RKO (cell line): ENCODE measurements around the gene COLEC11.
A peak's percentile ranks its signal among the peaks of the same experiment; 100 is the strongest.

Experiments used
- DNase-seq: peaks from one replicate; pipeline ENCODE4 v3.0.0-alpha.2; 2016; ENCODE audit warnings: low spot score

The COLEC11 gene

DNA sequence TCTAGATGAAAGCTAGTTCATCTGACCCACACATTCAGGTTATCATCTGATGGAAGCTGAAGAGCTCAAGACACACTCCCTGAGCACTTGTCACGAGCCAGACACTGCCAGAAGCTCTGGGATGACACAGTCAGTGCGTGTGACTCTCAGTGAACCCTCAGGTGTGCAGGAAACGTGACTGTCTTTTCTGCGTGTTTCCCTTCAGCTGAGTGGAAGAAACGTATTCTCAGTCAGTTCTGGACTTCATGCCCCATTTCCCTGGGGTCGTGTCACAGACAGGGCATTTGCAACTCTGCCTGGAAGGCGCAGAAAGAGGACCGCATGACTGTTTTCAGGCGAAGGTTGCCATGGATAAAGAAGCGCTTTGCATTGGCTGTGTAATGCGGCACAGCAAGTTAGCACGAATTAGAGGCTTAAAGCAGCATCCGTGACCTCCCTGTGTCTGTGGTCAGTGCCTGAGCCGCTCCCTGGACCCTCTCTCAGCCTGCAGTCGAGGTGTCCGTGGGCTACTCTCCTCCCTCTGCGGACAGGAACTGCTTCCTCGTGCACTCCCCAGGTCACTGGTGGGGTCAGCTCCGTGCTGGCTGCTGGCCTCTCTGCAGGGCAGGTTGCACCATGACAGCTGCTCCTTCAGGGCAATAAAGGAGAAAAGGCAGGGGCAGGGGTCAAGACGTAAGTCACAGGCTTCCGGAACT, 59.8 kb downstream of the COLEC11 start:
- no peak for DNase-seq

DNA sequence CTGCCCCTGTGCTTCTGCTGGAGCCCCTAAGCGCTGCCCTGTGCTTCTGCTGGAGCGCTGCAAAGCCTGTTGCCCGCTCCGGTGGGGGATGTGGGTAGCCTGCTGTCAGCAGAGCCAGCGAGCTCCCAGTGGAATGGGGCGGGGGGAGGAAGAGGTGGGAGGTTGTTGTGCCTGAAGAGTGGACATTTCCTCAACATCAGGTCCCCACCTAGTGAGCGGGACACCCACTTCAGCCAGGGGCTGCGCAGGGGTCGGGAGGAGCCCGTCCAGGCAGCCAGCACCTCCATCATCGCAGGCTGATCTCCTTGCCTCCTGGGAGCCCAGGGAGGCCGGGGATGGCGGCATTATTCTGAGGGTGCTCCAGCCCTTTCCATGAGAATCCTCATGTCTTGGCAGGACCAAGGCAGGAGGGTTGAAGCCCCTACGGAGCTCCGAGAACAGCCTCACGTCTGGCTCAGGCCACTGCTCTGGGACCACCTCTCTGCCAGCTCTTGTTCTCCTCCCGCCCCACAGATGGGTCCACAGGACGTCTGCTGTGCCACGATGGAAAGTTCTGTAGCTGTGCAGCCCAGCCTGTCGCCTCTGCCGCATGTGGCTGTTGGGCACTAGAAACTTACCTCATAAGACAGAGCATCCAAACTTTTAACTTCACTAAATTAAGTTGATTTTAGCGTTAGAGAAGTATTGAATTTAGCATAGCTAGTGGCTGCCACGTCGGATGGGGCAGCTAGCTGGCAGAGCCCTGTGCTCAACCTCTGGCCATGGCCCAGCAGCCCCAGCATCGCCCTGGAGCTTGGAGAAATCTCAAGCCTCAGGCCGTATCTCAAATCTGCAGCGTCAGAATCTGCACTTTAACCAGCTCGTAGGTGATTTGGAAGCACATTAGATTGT, 61.2 kb downstream of the COLEC11 start:
- DNase-seq: no peak

DNA sequence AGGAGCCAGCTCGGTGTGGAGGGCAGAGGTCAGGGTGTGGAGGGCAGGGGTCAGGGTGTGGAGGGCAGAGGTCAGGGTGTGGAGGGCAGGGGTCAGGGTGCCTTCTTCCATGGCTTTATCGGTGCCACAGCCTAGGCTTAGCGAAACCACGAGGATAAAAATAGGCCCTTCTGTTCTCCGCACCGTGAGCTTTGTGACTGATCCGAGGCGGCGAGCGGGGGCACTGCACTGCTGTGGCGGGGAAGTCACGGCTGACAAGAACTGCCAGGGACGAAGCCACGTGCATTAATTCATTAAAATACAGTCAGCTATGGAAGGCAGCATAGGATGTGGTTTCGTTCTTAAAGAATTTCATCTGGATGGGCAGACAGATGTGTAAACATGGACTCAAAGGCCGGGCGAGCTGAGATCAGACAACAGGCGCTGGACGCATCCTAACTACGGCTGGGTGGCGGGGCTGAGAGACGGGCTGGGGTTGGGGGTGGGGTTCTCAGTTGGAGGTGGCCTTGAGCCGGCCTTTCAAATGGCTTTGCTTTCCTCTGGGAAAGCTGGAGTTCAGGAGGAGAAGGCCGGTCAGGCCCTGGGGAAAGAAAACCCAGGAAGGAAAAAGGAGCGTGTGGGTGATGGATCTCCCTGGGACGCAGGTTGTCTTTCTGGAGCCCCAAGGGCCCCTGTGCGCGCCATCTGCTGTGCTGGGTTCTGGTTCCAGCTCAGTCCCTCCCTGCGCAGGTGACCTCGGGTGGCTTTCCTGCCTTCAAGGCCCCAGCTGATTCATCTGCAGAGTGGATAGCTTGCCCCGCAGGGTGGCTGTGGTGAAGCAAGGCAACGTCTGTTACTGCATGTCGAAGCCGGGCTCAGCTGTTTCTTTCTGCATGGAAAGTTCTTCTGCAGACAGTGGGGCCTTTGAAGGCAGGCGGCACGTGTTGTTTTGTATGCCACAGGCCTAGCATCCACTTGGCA, 62.1 kb downstream of the COLEC11 start:
- no peak for DNase-seq

DNA sequence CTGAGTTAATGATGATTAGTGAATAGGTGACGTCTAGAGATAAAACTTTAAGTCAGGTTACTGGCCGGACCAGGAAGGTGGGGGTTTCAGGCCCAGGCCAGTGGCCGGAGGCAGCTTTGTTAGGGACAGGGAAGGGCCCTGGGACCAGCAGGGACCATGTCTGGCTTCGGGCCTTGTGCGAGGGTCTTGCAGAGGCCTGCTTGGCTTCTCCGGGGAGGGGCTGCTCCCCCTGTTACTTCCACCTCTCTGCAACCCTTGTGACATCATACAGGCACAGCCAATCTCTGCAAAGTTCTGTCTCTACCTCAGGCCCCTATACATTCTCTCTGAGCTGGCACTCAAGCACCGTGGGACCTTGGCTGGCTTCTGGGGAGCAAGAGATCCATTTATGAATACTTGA, 63.0 kb downstream of the COLEC11 start, which contains the start of gene ALLC:
Gene ALLC, plus strand, starts transcription at position 320 of the 400 bp plus-strand sequence. CDS start 12,958 bp downstream, outside the sequence.
- DNase-seq: no peak

DNA sequence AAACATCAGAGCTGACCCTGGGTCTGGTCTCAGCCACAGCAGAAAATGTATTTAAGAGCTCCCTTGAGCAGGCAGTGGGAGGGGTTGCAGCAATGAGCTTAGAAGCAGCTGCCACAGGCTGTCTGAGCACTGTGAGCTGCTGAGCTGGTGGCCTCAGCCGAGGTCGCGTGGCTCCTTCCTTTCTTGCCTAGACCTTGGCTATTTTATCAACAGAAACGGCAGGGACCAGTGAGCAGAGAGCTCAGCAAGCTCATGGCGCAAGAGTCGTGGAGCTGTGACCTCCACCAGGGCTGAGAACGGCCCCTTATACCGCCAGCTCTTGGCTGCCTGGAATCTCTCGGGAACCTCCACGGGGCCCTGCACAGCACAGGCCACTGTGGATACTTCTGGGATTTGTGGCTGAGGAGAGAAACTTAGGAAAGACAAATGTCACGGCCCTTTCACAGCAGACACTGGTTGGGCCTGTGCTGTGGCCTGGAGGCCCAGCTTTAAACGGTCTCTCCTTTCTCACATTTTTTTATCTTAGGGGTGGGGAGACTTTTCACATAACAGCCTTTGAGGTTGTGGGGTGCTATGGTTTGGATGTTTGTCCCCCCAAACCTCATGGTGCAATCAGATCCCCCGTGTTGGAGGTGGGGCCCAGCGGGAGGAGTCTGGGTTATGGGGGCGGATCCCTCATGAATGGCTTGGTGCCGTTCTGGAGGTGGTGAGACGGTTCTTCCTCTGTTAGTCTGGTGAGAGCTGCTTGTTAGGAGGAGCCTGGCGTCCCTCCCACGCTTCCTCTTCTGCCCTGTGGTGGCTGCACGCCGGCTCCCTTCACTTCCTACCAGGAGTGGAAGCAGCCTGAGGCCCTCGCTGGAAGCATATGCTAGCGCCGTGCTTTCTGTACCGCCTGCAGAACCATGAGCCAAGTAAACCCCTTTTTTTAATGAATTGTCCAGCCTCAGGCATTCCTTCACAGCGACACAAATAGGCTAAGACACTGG, 64.8 kb downstream of the COLEC11 start:
- no peak for DNase-seq

DNA sequence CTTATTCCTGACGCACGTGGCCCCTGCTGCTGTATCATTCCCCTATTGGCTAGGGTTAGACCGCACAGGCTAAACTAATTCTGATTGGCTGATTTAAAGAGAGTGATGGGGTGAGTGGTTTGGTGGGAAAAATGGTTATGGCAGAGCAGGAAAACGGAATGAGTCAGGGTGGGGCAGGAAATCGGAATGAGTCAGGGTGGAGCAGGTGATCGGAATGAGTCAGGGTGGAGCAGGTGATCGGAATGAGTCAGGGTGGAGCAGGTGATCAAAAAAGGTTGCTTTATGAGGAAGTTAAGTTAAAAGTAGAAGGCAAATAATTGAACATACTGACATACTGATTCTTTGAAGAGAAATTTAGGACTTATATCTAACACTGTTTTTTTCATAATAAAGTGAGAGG, 65.7 kb downstream of the COLEC11 start:
- peak; percentile 58 for DNase-seq

DNA sequence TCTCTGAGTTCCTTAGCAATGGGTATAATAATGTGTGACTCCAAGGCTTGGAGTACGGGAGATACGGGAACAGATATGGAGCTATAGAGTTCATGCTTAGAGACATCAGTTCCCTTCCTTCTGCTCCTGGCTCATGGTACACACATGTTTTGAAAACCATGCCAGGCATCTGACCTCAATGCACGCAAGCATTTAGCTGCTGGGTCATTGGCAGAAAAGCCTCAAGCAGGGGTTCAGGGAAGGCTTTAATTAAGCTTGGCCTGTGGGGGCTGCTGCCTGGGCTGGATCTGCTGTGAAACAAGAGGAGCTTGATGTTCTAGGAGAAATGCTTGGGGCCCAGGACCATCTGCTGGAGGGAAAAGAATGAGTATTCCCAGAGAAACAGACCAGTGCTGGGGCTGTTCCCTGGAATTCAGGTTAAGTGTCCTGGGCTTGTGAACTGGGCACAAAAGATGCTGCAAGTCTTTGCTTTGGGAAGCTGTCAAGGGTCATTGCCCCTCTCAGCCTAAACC, 66.3 kb downstream of the COLEC11 start:
- no peak for DNase-seq

DNA sequence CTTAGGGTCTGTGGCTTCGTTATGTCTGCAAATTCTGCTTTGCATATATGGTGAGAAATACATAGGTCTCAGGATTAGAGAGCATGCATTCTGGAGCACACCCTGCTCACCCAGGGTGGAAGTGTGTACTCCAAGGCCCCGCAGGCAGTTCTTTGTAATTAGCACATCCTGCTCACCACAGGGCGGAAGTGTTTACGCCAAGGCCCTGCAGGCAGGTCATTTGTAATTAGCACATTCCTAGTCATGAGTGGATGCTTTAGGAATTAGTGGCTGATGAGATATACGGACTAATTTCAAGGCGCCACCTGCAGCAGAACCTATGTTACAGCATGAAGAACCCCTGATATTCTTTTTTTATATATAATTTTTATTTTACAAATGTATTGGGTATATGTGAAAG, 67.3 kb downstream of the COLEC11 start:
- DNase-seq: peak; percentile 21

DNA sequence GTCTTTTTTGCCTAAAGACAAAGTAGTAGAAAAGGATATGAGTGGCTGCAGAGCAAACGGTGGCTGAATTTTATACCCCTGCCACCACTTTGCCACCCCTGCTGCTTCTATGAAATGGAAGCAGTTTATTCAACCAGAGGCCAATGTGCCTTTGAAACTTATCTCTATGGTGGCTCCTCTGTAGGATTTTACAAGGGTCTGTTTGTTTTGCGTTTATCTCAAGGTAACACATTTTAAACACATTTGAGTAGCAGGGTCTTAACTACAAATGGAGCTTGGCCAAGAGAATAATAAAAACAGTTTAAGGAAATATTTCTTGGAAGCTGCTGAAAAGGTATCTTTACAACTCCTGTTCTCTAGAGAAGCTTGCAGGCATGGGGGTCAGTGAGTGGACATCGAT, 69.2 kb downstream of the COLEC11 start:
- DNase-seq: no peak

DNA sequence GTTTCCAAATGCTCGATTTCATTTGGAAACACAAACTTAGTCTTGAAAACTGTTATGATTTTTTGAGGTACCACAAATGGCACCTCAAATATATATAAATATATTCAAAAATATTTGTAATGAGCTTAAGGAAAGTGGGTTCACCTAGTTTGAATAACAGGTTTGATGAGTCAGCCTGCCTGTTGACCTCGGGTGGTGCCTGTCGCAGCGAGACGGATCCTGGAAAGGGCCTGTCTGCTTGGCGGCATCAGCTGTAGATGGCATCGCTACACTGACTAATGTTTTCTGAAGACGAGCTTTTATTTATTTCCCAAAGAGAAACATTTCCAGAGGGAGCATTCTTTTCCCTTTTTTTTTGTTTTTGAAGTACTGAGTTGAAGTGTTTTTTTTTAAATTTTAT, 70.0 kb downstream of the COLEC11 start:
- no peak for DNase-seq

DNA sequence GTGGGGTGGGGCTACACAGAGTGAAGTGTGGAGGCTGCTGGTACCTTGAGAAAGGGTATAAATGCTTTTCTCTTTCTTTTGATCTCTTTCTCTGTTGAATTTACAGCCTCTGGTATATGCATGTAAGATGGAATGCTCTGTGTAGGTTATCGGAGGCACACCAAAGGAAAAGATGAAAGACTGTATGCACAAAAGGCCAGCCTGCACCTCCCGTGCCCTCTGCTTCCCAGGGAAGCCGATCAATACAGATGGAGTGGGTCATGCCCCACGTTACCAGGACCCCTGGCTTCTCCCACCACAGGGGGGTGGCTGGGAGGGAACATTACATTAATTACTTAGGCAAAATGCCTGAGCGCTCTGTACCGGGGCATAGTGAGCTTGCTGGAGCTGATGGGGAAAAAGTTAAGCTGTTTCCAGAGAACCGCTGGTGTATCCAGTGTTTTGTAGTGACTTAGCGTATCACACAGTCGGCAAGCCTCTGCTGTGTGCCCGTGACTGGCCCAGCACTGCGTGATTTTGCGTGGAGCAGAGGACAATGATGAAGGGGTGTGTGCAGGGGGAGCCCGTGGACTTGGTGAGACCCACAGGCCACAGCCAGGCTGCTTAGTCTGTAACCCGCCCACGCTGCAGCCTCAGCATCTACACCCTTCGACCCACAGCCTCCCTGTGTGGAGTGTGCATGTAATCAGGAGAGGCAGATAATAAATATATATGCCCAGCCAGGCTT, 71.1 kb downstream of the COLEC11 start:
- no peak for DNase-seq

DNA sequence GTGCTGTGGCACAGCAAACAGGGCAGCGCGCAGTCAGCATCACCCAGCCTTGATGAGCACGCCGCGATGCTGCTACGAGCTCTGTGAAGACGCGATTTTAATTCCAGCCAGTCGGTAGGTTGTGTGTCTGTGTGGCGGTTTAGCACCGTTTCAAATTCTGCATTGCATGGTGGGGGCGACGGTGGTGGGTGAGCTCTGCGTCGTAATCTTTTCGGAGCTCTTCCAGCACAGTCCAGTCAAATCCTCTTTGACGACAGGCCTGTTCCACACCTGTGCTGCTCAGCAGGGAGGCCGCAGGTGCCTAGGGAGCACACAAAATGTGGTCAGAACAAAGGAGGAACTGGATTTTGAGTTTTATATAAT, 71.7 kb downstream of the COLEC11 start:
- DNase-seq: no peak

DNA sequence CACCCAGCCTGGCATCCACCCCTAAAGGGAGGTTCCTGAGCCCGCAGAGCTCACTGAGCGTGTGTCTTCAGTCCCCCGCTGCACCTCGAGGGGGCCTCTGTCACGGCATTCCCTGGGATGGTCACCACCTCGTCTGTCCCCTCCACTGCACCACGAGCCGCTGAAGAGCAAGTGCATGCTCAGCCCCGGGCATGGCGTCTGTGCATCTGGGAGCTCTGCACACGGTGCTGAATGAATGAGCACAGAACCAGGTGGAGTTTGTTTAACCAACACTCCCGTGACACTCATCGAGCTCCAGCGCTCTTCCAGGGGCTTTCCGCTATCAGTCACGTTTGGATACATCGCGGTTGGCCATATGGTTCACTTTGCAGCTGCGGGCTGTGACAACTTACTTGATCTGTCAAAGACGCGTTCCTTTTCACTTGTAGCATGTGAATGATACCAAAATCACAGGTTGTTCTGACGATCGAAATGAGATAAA, 72.3 kb downstream of the COLEC11 start:
- DNase-seq: no peak

DNA sequence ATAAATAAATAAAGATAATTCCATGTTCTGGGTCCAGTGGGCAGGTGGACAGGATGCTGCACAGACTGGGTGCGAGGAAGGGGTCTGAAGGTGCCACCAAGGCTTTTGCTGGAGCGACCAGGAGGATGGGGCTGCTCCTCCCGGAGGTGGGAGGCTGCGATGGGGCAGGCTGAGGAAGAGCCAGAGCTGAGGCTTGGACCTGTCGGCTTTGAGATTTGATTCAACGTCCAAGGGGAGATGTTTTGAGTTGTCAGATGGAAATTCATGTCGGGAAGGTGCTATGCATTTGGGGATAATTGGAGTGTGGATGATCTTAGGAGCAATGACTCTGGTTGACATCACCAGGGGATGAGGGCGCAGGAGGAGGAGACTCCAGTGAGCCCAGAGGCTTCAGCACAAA, 74.7 kb downstream of the COLEC11 start:
- no peak for DNase-seq

DNA sequence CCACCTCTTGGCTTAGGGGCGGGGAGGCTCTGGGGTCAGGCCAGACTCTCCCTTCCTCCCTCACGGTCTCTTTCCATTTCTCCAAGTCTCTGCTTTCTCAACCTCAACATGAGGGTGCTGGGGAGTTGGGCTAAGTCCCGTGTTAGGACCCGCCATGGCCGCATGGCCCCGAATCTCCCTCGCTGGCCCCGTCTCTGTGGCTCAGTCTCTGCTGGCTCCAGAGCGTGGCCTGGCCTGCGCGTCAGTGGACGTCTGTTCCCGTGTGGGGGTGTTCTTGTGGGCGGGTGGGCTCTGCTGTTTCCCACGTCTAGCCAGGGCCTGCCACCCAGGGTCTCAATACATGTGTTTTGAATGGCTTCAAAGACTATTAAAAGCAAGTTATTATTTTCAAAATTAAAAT, 75.5 kb downstream of the COLEC11 start:
- DNase-seq: no peak

DNA sequence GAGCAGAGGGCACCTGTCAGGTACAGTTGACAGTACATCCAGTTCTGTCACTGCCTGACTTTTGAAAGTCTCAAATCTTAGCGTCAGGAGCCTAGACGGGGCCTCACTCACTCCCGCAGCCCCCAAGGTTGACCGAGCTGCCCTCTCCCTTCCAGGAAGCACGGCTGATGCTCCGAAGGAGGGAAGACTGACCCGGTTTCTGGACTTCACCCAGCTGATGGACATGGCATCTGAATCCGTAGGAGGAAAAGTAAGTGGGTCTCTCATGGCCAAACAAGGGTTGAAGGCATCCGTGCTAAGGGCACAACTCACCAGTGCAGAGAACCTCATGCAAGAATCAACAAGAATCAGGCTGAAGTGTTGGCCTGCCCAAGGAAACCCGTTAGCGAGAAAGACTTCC, 76.0 kb downstream of the COLEC11 start:
- DNase-seq: no peak

DNA sequence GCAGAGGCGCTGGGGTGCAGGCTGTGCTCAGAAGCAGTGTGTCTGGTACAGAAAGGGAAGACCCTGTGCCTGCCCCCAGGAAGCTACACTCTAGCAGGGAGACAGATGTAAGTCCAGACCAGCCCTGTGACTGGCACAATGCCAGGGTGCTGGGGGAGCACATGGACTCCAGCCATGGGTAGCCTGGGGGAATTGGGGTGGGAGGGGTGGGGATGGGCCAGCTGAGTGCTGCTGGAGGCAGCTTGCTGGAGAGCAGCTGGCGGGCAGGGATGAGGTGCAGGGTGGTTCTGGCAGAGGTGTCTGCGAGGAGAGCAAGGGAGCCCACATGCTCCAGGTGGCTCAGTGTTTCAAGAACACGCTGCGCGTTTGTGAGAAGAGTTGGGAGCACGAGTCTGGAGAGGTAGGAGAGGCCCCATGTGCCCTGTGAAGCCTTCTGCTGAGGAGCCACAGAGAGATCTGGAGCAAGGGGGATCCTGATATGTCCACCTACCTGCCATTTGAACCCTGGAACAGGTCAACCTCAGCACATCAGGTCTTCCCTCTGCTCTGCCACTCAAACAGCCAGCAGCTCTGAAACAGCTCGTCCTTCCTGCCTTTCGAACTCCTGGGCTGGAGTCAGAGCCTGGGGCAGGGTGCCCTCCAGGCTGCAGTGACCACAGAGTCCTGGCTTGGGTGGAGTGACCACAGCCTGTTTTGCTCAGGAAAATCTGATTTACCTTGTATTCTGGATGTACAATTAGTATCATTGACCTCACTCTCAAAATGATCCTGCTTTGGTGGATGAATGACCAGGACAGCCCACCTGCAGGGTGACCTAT, 78.2 kb downstream of the COLEC11 start:
- DNase-seq: no peak

DNA sequence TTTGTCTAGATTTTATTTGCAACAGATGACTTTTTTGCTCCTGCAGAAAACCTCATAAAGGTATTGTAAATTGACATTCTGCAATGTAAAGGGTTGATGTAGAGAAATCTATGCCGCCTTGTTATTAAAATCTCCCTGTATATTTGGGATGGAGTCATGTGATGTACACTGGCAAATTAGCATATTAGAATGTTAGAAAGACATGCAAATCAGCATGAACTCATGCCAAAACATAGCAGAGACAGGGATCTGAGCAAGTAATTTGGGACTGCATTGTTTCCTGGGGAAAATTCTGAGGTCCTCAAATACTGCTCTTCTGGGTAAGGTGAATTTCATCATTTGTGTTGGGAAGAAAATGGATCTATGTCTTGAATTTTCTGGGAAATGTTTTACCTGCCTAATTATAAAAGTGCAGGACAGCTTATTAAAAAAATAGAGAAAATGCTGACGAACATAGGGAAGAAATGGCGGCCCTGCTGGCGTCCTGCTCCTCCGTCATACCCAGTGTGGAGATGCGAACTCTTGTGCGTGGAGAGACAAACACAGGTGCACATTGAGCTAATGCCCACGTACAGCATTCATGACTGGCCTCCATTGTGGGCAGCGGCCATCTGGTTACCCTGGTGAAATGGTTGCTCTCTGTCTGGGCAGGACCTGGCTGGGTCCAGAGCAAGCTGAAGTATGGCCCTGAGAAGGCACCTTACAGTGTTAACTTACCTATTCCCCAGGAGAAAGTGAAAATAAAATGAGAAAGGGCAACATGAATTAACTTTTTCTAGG, 79.3 kb downstream of the COLEC11 start:
- DNase-seq: no peak
